Testis (tissue), 2 donors: ENCODE data around the gene TAF1D.

Experiments used
- POLR2A ChIP-seq: fragments of 450-650 bp; IDR thresholded peaks from one replicate; pipeline ENCODE4 v1.6.1; 2017; ENCODE audit warnings: antibody characterized with exemption, mild to moderate bottlenecking, moderate library complexity
- TF ChIP-seq, protein P1 (sequence below), 3 experiments: fragments of 450-650 bp in 2 of 3; fragments of 200-600 bp in 1 of 3; sonication (generic) in 1 of 3; IDR thresholded peaks; one replicate each; pipeline ENCODE4 v1.5.1; 2016 to 2019; ENCODE audit warnings: antibody characterized with exemption in 3 of 3, mild to moderate bottlenecking in 2 of 3, moderate library complexity in 1 of 3

DNA sequence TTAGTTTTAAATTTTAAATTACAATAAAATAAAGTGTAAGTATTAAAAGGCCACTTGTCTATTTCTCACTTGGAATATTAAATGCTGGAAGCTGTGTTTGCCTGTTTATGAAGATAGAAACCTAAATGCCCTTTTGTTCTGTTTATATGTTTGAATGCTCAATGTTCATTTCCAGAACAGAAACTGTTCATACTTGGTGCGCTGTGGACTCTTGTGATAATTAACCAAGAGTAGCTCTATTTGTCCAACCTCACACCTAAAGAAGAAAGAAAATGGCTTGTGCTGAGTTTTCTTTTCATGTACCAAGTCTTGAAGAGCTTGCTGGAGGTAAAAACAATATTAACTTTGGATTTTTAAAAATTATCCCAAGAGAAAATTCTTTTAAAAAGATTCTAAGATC, 5.8 kb upstream of the TAF1D start:
- no peak for TF ChIP-seq POLR2A
- TF ChIP-seq, protein P1, sequence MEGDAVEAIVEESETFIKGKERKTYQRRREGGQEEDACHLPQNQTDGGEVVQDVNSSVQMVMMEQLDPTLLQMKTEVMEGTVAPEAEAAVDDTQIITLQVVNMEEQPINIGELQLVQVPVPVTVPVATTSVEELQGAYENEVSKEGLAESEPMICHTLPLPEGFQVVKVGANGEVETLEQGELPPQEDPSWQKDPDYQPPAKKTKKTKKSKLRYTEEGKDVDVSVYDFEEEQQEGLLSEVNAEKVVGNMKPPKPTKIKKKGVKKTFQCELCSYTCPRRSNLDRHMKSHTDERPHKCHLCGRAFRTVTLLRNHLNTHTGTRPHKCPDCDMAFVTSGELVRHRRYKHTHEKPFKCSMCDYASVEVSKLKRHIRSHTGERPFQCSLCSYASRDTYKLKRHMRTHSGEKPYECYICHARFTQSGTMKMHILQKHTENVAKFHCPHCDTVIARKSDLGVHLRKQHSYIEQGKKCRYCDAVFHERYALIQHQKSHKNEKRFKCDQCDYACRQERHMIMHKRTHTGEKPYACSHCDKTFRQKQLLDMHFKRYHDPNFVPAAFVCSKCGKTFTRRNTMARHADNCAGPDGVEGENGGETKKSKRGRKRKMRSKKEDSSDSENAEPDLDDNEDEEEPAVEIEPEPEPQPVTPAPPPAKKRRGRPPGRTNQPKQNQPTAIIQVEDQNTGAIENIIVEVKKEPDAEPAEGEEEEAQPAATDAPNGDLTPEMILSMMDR (IDR thresholded peaks at IDR 0.05), result no peak
